Neural cell (in vitro differentiated cells): ENCODE results near the gene ELP5.

Source experiments
- POLR2AphosphoS5 ChIP-seq: IDR thresholded peaks from 2 replicates; pipeline ENCODE4 v1.6.1; 2012
- TF ChIP-seq, protein P1 (sequence below): fragments of 450-650 bp; IDR thresholded peaks from 2 replicates; pipeline ENCODE4 v1.5.1; 2014; ENCODE audit warnings: antibody characterized with exemption, mild to moderate bottlenecking, moderate library complexity; ENCODE audit not compliant: poor library complexity, severe bottlenecking
- TF ChIP-seq, protein P2 (sequence below): IDR thresholded peaks from 2 replicates; pipeline ENCODE4 v1.6.1; 2012; ENCODE audit warnings: borderline replicate concordance

DNA sequence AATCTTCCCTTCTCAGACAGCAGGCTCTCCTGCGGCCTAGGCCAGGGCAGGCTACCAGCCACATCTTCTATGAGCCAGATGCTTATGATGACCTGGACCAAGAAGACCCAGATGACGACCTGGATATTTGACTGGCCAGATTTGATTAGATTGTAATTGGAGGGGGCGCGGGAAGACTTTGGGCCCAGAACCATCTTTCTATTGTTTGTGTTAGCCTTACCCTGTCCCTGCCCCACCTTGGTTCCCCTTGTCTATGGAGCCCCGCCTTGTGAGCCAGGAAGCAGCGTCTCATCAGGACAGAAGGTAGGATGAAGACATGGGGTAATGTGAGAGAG is 7.5 kb downstream of the ELP5 start:
- TF ChIP-seq, protein P1, sequence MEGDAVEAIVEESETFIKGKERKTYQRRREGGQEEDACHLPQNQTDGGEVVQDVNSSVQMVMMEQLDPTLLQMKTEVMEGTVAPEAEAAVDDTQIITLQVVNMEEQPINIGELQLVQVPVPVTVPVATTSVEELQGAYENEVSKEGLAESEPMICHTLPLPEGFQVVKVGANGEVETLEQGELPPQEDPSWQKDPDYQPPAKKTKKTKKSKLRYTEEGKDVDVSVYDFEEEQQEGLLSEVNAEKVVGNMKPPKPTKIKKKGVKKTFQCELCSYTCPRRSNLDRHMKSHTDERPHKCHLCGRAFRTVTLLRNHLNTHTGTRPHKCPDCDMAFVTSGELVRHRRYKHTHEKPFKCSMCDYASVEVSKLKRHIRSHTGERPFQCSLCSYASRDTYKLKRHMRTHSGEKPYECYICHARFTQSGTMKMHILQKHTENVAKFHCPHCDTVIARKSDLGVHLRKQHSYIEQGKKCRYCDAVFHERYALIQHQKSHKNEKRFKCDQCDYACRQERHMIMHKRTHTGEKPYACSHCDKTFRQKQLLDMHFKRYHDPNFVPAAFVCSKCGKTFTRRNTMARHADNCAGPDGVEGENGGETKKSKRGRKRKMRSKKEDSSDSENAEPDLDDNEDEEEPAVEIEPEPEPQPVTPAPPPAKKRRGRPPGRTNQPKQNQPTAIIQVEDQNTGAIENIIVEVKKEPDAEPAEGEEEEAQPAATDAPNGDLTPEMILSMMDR: no peak
- TF ChIP-seq, protein P2, sequence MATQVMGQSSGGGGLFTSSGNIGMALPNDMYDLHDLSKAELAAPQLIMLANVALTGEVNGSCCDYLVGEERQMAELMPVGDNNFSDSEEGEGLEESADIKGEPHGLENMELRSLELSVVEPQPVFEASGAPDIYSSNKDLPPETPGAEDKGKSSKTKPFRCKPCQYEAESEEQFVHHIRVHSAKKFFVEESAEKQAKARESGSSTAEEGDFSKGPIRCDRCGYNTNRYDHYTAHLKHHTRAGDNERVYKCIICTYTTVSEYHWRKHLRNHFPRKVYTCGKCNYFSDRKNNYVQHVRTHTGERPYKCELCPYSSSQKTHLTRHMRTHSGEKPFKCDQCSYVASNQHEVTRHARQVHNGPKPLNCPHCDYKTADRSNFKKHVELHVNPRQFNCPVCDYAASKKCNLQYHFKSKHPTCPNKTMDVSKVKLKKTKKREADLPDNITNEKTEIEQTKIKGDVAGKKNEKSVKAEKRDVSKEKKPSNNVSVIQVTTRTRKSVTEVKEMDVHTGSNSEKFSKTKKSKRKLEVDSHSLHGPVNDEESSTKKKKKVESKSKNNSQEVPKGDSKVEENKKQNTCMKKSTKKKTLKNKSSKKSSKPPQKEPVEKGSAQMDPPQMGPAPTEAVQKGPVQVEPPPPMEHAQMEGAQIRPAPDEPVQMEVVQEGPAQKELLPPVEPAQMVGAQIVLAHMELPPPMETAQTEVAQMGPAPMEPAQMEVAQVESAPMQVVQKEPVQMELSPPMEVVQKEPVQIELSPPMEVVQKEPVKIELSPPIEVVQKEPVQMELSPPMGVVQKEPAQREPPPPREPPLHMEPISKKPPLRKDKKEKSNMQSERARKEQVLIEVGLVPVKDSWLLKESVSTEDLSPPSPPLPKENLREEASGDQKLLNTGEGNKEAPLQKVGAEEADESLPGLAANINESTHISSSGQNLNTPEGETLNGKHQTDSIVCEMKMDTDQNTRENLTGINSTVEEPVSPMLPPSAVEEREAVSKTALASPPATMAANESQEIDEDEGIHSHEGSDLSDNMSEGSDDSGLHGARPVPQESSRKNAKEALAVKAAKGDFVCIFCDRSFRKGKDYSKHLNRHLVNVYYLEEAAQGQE: no peak
- no peak for TF ChIP-seq POLR2AphosphoS5
